ENCODE measurements around the gene SLC66A3.

- TF ChIP-seq POLR2A (IDR thresholded peaks at IDR 0.05): no peak
- TF ChIP-seq, protein P1, sequence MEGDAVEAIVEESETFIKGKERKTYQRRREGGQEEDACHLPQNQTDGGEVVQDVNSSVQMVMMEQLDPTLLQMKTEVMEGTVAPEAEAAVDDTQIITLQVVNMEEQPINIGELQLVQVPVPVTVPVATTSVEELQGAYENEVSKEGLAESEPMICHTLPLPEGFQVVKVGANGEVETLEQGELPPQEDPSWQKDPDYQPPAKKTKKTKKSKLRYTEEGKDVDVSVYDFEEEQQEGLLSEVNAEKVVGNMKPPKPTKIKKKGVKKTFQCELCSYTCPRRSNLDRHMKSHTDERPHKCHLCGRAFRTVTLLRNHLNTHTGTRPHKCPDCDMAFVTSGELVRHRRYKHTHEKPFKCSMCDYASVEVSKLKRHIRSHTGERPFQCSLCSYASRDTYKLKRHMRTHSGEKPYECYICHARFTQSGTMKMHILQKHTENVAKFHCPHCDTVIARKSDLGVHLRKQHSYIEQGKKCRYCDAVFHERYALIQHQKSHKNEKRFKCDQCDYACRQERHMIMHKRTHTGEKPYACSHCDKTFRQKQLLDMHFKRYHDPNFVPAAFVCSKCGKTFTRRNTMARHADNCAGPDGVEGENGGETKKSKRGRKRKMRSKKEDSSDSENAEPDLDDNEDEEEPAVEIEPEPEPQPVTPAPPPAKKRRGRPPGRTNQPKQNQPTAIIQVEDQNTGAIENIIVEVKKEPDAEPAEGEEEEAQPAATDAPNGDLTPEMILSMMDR (IDR thresholded peaks at IDR 0.05 in 8 of 11, conservative IDR thresholded peaks at IDR 0.05 in 3 of 11): no peak
- TF ChIP-seq POLR2AphosphoS5 (IDR thresholded peaks at IDR 0.05): no peak
Measured at GRCh38 chr2:11127761-11128160, 27.5 kb upstream of the SLC66A3 start.

Measured in spleen (tissue), 7 donors.